ENCODE data around the gene SLC25A52. TPM values are rescaled to one million over a fixed set of nuclear protein-coding genes. Genes with fewer than 3 reads are reported as not detected.
"Not testable (repeated sequence)": the region's sequence is repeated elsewhere in the genome, so short reads cannot be mapped to it uniquely, and the experiment has no call there.

Gene SLC25A52
- total RNA-seq, 1 donor from 2014 or later, result not detected

DNA sequence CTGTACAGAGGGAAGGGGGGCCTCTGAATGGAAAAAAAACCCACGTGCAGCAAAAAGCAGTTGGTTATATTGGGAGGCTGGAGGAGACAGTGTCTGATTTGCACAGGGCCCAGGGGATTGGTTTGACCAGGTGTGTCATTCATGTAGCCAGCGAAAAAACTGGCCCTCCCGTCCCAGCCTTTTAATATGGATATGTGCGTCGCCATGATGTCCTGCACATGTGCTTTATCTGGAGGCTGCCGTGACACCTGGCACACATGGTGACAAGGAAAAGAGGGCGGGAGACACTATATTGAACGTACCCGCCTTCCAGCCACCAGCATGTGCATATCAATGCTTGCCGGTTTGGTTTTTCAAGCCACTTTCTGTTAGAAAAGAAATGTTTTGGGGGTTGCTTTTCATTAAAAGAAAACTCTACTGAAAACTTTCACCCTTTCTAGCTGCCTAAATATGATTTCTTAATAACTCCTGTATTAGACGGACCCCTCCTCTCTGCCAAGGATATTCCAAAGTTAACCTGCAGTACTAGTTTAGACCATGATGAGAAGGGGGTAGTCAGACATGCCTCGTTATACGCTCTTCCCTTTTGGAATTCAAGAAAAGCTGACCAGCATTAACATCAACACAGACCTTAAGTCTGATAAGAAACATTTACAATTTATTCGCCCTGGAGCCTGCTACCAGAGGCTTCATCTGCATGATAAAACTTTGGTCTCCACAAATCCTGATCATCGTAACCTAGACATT, 16.2 kb downstream of the SLC25A52 start:
- FAIRE-seq, result no peak

DNA sequence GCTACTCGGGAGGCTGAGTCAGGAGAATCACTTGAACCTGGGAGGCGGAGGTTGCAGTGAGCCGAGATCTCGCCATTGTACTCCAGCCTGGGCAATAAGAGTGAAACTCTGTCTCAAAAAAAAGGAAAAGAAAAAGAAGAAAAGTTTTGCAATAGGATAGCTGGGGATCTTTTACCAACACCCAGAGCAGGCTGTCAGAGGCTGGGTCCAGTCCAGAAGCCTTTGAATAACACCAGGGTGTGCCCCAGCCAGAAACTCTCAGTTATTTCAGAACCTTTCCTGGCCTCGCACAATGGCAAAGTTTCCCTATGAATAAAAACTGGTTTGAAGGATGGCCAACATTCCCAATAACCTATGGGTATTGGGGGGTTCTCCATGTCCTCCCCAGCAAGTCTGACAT, 17.1 kb downstream of the SLC25A52 start:
- DNase-seq (ENCODE audit: low read depth); H3K9ac ChIP-seq (ENCODE audit: low read length); H4K20me1 ChIP-seq (ENCODE audit: insufficient read depth, low read length); H3K27me3 Mint-ChIP-seq (ENCODE audit: low read depth, unreplicated experiment); H3K9me3 ChIP-seq (ENCODE audit: insufficient read depth, low read depth, low read length); FAIRE-seq; H3K36me3 ChIP-seq (ENCODE audit: insufficient read depth, low read length); H3K27me3 ChIP-seq (ENCODE audit: insufficient read depth, low read length); H3K79me2 ChIP-seq (ENCODE audit: insufficient read depth, low read length); H3K4me3 ChIP-seq (ENCODE audit: insufficient read depth, low read depth, low read length); H3K27ac ChIP-seq (ENCODE audit: low read depth, low read length); H3K9me3 Mint-ChIP-seq (ENCODE audit: unreplicated experiment); H3K4me3 Mint-ChIP-seq (ENCODE audit: unreplicated experiment); H3K4me1 Mint-ChIP-seq (ENCODE audit: low read depth, unreplicated experiment); H3K4me2 ChIP-seq (ENCODE audit: low read length); H2AFZ ChIP-seq (ENCODE audit: low read depth, low read length); H3K4me1 ChIP-seq (ENCODE audit: insufficient read depth, low read length); H3K27ac Mint-ChIP-seq (ENCODE audit: unreplicated experiment); H3K36me3 Mint-ChIP-seq (ENCODE audit: low read depth, unreplicated experiment): not testable (repeated sequence)

More for the DNA sequence above, 16.2 kb downstream of the SLC25A52 start:
- Histone ChIP-seq H3K4me2 (ENCODE audit: low read length) (no peak overlapping the region), H3K79me2 (ENCODE audit: insufficient read depth, low read length) (no peaks in the 10 kb centered on the region), H3K27me3 (ENCODE audit: insufficient read depth, low read length) (no peaks in the 10 kb centered on the region), H3K27ac (ENCODE audit: low read depth, low read length) (no peak overlapping the region), H4K20me1 (ENCODE audit: insufficient read depth, low read length) (no peaks in the 10 kb centered on the region), H3K9me3 (ENCODE audit: insufficient read depth, low read depth, low read length) (no peaks in the 10 kb centered on the region), H2AFZ (ENCODE audit: low read depth, low read length) (no peak overlapping the region), H3K4me1 (ENCODE audit: insufficient read depth, low read length) (no peaks in the 10 kb centered on the region), H3K9ac (ENCODE audit: low read length) (no peak overlapping the region), H3K36me3 (ENCODE audit: insufficient read depth, low read length) (no peaks in the 10 kb centered on the region), H3K4me3 (ENCODE audit: insufficient read depth, low read depth, low read length) (no peak overlapping the region)
- DNase-seq (ENCODE audit: low read depth), result no peak
- Mint-ChIP-seq H3K36me3 (ENCODE audit: low read depth, unreplicated experiment) (no peaks in the 10 kb centered on the region), H3K27me3 (ENCODE audit: low read depth, unreplicated experiment) (no peaks in the 10 kb centered on the region), H3K27ac (ENCODE audit: unreplicated experiment) (no peak overlapping the region), H3K4me1 (ENCODE audit: low read depth, unreplicated experiment) (no peaks in the 10 kb centered on the region), H3K4me3 (ENCODE audit: unreplicated experiment) (no peak overlapping the region), H3K9me3 (ENCODE audit: unreplicated experiment) (no peaks in the 10 kb centered on the region)
- TF ChIP-seq, protein P1, sequence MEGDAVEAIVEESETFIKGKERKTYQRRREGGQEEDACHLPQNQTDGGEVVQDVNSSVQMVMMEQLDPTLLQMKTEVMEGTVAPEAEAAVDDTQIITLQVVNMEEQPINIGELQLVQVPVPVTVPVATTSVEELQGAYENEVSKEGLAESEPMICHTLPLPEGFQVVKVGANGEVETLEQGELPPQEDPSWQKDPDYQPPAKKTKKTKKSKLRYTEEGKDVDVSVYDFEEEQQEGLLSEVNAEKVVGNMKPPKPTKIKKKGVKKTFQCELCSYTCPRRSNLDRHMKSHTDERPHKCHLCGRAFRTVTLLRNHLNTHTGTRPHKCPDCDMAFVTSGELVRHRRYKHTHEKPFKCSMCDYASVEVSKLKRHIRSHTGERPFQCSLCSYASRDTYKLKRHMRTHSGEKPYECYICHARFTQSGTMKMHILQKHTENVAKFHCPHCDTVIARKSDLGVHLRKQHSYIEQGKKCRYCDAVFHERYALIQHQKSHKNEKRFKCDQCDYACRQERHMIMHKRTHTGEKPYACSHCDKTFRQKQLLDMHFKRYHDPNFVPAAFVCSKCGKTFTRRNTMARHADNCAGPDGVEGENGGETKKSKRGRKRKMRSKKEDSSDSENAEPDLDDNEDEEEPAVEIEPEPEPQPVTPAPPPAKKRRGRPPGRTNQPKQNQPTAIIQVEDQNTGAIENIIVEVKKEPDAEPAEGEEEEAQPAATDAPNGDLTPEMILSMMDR (IDR thresholded peaks at IDR 0.05; ENCODE audit: insufficient read depth, low read depth, low read length), result no peak
- TF ChIP-seq EZH2 (IDR thresholded peaks at IDR 0.05; ENCODE audit: insufficient read depth, low read length), result no peak

DNA sequence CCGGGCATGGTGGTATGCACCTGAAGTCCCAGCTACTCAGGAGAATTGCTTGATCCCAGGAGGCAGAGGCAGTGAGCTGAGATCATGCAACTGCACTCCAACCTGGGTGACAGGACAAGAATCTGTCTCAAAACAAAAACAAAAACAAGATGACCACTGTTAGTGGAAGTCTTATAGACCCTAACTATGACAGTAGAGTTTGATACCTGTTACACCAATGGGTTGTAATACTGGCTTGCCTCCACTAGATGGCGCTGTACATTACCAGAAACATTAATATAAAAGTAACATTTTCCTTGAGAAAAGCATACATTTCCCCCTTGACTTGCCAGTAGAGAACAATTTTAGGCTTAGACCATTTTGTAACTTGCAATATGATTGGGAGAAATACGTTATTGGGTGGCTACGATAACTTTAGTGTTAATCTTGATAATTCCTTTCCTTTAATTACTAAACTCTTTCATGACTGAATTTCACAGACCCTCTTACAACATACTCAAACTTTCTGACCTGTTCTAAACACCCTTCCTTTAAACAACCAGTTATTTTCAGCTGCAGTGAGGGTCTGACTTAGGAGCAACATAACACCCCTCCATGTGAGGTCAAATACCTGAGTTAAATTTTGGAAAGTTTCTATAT, 19.5 kb downstream of the SLC25A52 start:
- peak; percentile 11 for DNase-seq (ENCODE audit: low read depth)

More for the DNA sequence above, 19.5 kb downstream of the SLC25A52 start:
- H3K4me1 ChIP-seq (ENCODE audit: insufficient read depth, low read length), result no peaks in the 10 kb centered on the region
- no peaks in the 10 kb centered on the region for H4K20me1 ChIP-seq (ENCODE audit: insufficient read depth, low read length)
- no peaks in the 10 kb centered on the region for H3K4me1 Mint-ChIP-seq (ENCODE audit: low read depth, unreplicated experiment)
- H3K27me3 Mint-ChIP-seq (ENCODE audit: low read depth, unreplicated experiment), result no peaks in the 10 kb centered on the region
- H3K36me3 ChIP-seq (ENCODE audit: insufficient read depth, low read length), result no peaks in the 10 kb centered on the region
- H3K36me3 Mint-ChIP-seq (ENCODE audit: low read depth, unreplicated experiment), result no peaks in the 10 kb centered on the region
- H3K27me3 ChIP-seq (ENCODE audit: insufficient read depth, low read length), result no peaks in the 10 kb centered on the region
- no peaks in the 10 kb centered on the region for H3K79me2 ChIP-seq (ENCODE audit: insufficient read depth, low read length)
- no peak overlapping the region for H2AFZ ChIP-seq (ENCODE audit: low read depth, low read length)
- no peak overlapping the region for H3K4me2 ChIP-seq (ENCODE audit: low read length)
- no peak overlapping the region for H3K27ac Mint-ChIP-seq (ENCODE audit: unreplicated experiment)
- no peak overlapping the region for H3K4me3 Mint-ChIP-seq (ENCODE audit: unreplicated experiment)
- TF ChIP-seq EZH2 (IDR thresholded peaks at IDR 0.05; ENCODE audit: insufficient read depth, low read length), result no peak
- TF ChIP-seq, protein P1 (IDR thresholded peaks at IDR 0.05; ENCODE audit: insufficient read depth, low read depth, low read length), result peak; percentile 91
- H3K9me3 ChIP-seq (ENCODE audit: insufficient read depth, low read depth, low read length), result no peaks in the 10 kb centered on the region
- peaks cover 6% of the 10 kb centered on the region for H3K9me3 Mint-ChIP-seq (ENCODE audit: unreplicated experiment)
- FAIRE-seq, result no peak
- H3K27ac ChIP-seq (ENCODE audit: low read depth, low read length), result no peak overlapping the region
- H3K9ac ChIP-seq (ENCODE audit: low read length), result no peak overlapping the region
- H3K4me3 ChIP-seq (ENCODE audit: insufficient read depth, low read depth, low read length), result no peak overlapping the region
